ENCODE measurements around the gene NRCAM. TPM values are rescaled to one million over a fixed set of nuclear protein-coding genes. Genes with fewer than 3 reads are reported as not detected.

NRCAM gene
- total RNA-seq, 1 donor from 2014 or later = 33.2 TPM

DNA sequence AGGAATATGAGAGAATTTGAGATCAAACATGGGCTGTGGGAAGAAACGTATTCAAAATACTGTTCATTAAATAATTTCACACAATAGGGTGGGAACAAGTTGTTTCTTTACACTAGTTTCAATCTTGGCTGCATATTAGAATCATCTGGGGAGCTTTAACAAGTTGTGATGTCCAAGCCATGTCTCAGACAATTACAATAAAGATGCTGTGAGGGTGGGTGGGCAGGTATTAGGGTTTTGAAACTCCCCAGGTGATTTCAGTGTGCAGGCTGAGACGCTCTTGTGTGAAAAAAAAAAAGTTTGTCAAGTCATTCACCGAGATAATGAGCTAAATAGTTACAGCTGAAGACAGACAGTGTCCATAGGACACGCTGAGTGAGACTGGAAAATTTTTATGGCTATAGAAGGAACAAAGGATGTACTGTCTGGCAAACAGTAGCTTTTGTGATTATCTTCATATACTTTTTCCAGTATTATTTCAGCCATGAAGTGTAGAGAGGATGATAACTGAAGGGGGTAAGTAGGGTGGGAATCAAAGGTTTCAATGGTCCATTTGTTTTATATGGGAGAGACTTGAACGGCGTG is 313.5 kb downstream of the NRCAM start:
- no peak for DNase-seq (ENCODE audit: low read depth, low spot score)
- H3K4me1 Mint-ChIP-seq = peaks cover 16% of the 10 kb centered on the region

GRCh38 chr7:108142180-108142579 is 314.1 kb downstream of the NRCAM start:
- Mint-ChIP-seq H3K27me3 (ENCODE audit: low read depth) (no peaks in the 10 kb centered on the region), H3K4me3 (no peak overlapping the region), H3K27ac (ENCODE audit: unreplicated experiment) (no peak overlapping the region), H3K36me3 (ENCODE audit: low read depth) (no peaks in the 10 kb centered on the region), H3K9me3 (peaks cover 4% of the 10 kb centered on the region), H3K4me1 (peaks cover 16% of the 10 kb centered on the region)
- TF ChIP-seq CTCF (conservative IDR thresholded peaks at IDR 0.05) = no peak
- DNase-seq (ENCODE audit: low read depth, low spot score) = no peak

More for the DNA sequence above, 313.5 kb downstream of the NRCAM start:
- H3K27me3 Mint-ChIP-seq (ENCODE audit: low read depth) = no peaks in the 10 kb centered on the region
- H3K4me3 Mint-ChIP-seq = no peak overlapping the region
- H3K9me3 Mint-ChIP-seq = peaks cover 1% of the 10 kb centered on the region
- no peak overlapping the region for H3K27ac Mint-ChIP-seq (ENCODE audit: unreplicated experiment)
- no peaks in the 10 kb centered on the region for H3K36me3 Mint-ChIP-seq (ENCODE audit: low read depth)
- no peak for TF ChIP-seq CTCF (conservative IDR thresholded peaks at IDR 0.05)

DNA sequence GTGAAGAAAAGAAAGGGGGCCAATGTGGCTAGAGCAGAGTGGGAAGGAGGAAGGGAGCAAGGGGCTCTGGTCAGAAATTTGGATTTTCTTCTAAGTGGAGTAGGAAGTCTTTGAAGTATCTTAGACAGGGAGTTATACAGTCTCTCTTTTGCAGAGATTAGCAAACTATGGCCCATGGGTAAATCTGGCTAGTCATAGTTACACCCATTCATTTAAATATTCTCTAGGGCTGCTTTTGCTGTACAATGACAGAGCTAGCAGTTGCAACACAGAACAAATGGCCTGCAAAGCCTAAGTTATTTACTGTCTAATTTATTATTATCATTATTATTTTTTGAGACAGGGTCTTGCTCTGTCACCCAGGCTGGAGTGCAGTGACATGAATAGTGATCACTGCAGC is 315.6 kb downstream of the NRCAM start:
- peaks cover 4% of the 10 kb centered on the region for H3K9me3 Mint-ChIP-seq
- no peak overlapping the region for H3K27ac Mint-ChIP-seq (ENCODE audit: unreplicated experiment)
- DNase-seq (ENCODE audit: low read depth, low spot score) = no peak
- no peaks in the 10 kb centered on the region for H3K27me3 Mint-ChIP-seq (ENCODE audit: low read depth)
- no peak overlapping the region for H3K4me3 Mint-ChIP-seq
- no peaks in the 10 kb centered on the region for H3K36me3 Mint-ChIP-seq (ENCODE audit: low read depth)
- no peak for TF ChIP-seq CTCF (conservative IDR thresholded peaks at IDR 0.05)
- peaks cover 16% of the 10 kb centered on the region for H3K4me1 Mint-ChIP-seq

DNA sequence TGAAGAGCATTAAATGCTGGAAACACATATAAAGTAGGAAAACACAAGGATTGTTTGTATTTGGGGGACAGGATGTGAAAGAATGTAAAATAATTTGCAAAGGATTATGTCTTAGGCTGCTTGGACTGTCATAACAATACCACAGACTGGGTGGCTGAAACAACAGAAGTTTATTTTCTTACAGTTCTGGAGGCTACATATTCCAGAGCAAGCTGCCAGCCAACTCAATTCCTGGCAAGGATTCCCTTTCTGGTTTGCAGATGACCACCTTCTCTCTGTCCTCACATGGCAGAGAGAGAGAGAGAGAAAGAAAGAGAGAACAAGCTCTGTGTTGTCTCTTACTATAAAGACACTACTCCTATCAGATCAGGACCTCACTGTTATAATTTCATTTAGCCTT is 317.3 kb downstream of the NRCAM start:
- Mint-ChIP-seq H3K27ac (ENCODE audit: unreplicated experiment) (no peak overlapping the region), H3K27me3 (ENCODE audit: low read depth) (no peaks in the 10 kb centered on the region), H3K4me3 (no peak overlapping the region), H3K4me1 (peaks cover 16% of the 10 kb centered on the region), H3K36me3 (ENCODE audit: low read depth) (no peaks in the 10 kb centered on the region), H3K9me3 (peaks cover 4% of the 10 kb centered on the region)
- DNase-seq (ENCODE audit: low read depth, low spot score) = no peak
- no peak for TF ChIP-seq CTCF (conservative IDR thresholded peaks at IDR 0.05)

DNA sequence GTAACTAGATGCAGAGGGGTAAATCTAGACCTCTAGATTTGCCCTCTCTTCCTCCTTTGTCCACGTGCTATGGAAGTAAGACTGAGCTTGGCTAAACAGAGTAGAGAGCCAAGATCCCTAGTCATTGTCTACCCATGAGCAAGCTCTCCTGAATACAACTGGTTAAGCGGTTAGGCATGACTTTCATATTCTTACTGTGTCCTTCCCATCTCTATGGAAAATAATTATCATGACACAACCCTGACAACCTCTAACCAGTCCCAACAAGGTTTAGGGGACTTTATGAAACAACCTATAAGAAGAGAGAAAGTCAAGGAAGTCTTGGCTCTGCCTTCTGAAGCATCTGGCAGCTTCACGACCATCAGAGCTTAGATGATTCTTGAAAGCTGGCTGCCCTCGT is 318.2 kb downstream of the NRCAM start:
- Mint-ChIP-seq H3K27ac (ENCODE audit: unreplicated experiment) (no peak overlapping the region), H3K4me3 (no peak overlapping the region), H3K27me3 (ENCODE audit: low read depth) (no peaks in the 10 kb centered on the region), H3K9me3 (peaks cover 4% of the 10 kb centered on the region), H3K36me3 (ENCODE audit: low read depth) (no peaks in the 10 kb centered on the region), H3K4me1 (peaks cover 12% of the 10 kb centered on the region)
- no peak for TF ChIP-seq CTCF (conservative IDR thresholded peaks at IDR 0.05)
- DNase-seq (ENCODE audit: low read depth, low spot score) = no peak
